NCI-H345 (cell line): ENCODE measurements around the gene KCNG1.

ENCODE experiments used
- DNase-seq: peaks from one replicate; lab custom pipeline; 2025; lab: John Stamatoyannopoulos, UW

KCNG1 gene

GRCh38 chr20:51034988-51035656 is 12.2 kb upstream of the KCNG1 start:
- no peak for DNase-seq

- DNase-seq = no peak
Observed at GRCh38 chr20:51034476-51034875, 11.6 kb upstream of the KCNG1 start.

- no peak for DNase-seq
Observed at GRCh38 chr20:51029963-51030920, 7.3 kb upstream of the KCNG1 start.

GRCh38 chr20:51029556-51029955 is 6.6 kb upstream of the KCNG1 start:
- DNase-seq = no peak

- DNase-seq = no peak
Observed at GRCh38 chr20:51028616-51029212, 5.8 kb upstream of the KCNG1 start.

- DNase-seq = no peak
Observed at GRCh38 chr20:51027035-51027795, 4.3 kb upstream of the KCNG1 start.

GRCh38 chr20:51026269-51026668 is 3.4 kb upstream of the KCNG1 start:
- no peak for DNase-seq

- DNase-seq = no peak
Observed at GRCh38 chr20:51024761-51025160, 1.9 kb upstream of the KCNG1 start.

GRCh38 chr20:51023617-51024155 is 779 bp upstream of the KCNG1 start:
- DNase-seq = no peak

GRCh38 chr20:51022227-51022802 is 592 bp downstream of the KCNG1 start:
- DNase-seq = no peak

- no peak for DNase-seq
Observed at GRCh38 chr20:51021067-51022025, 1.6 kb downstream of the KCNG1 start.

GRCh38 chr20:51020657-51021056 is 2.2 kb downstream of the KCNG1 start:
- no peak for DNase-seq

- DNase-seq = no peak
Observed at GRCh38 chr20:51019656-51020592, 3.0 kb downstream of the KCNG1 start.

GRCh38 chr20:51017251-51017650 is 5.7 kb downstream of the KCNG1 start:
- no peak for DNase-seq

- no peak for DNase-seq
Observed at GRCh38 chr20:51016521-51016920, 6.4 kb downstream of the KCNG1 start.

- DNase-seq = peak; percentile 64
Observed at GRCh38 chr20:51014797-51015722, 7.8 kb downstream of the KCNG1 start.

GRCh38 chr20:51013577-51014330 is 9.2 kb downstream of the KCNG1 start:
- DNase-seq = no peak
